NT2/D1 (cell line): Measurements from ENCODE around the gene ENOX1.

Experiments used
- DNase-seq: peaks from one replicate; pipeline ENCODE4 v3.0.0-alpha.2; 2011; ENCODE audit warnings: low read depth, low spot score
- H3K27me3 ChIP-seq: 2 replicates; pipeline ENCODE4 v1.6.0; 2011; ENCODE audit warnings: mild to moderate bottlenecking; ENCODE audit not compliant: insufficient read length, insufficient read depth
- H3K36me3 ChIP-seq: 2 replicates; pipeline ENCODE4 v1.6.1; 2011; ENCODE audit warnings: mild to moderate bottlenecking, low read length, mixed read lengths; ENCODE audit not compliant: insufficient read depth, insufficient read length
- H3K4me1 ChIP-seq: 2 replicates; pipeline ENCODE4 v1.5.1; 2011; ENCODE audit not compliant: insufficient read depth, insufficient read length
- H3K4me3 ChIP-seq: 2 replicates; pipeline ENCODE4 v1.5.1; 2011; ENCODE audit warnings: low read depth; ENCODE audit not compliant: insufficient read length
- H3K9ac ChIP-seq: 2 replicates; pipeline ENCODE4 v1.6.0; 2011; ENCODE audit warnings: low read depth; ENCODE audit not compliant: insufficient read length
- H3K9me3 ChIP-seq: 2 replicates; pipeline ENCODE4 v1.5.1; 2011; ENCODE audit warnings: mild to moderate bottlenecking, low read length; ENCODE audit not compliant: insufficient read depth
- SUZ12 ChIP-seq: IDR thresholded peaks from 2 replicates; pipeline ENCODE4 v1.6.1; 2011; ENCODE audit not compliant: insufficient read length, insufficient read depth; ENCODE audit errors: extremely low read depth
- YY1 ChIP-seq: IDR thresholded peaks from 2 replicates; pipeline ENCODE4 v1.6.1; 2011; ENCODE audit not compliant: insufficient read length, insufficient read depth
- ZNF274 ChIP-seq: IDR thresholded peaks from 2 replicates; pipeline ENCODE4 v1.6.1; 2011; ENCODE audit warnings: mild to moderate bottlenecking, low read depth, low read length

ENOX1 gene

GRCh38 chr13:43544631-43545030, 242.1 kb downstream of the ENOX1 start:
- Histone ChIP-seq H3K4me3 (no peak overlapping the region), H3K36me3 (no peaks in the 10 kb centered on the region), H3K9me3 (no peaks in the 10 kb centered on the region), H3K9ac (no peak overlapping the region), H3K4me1 (no peaks in the 10 kb centered on the region), H3K27me3 (no peaks in the 10 kb centered on the region)
- TF ChIP-seq SUZ12 = no peak
- no peak for TF ChIP-seq YY1
- no peak for DNase-seq

- no peak for DNase-seq
- Histone ChIP-seq H3K9ac (no peak overlapping the region), H3K9me3 (no peaks in the 10 kb centered on the region), H3K4me1 (no peaks in the 10 kb centered on the region), H3K36me3 (no peaks in the 10 kb centered on the region), H3K4me3 (no peak overlapping the region), H3K27me3 (no peaks in the 10 kb centered on the region)
- no peak for TF ChIP-seq ZNF274
- TF ChIP-seq SUZ12 = no peak
- TF ChIP-seq YY1 = no peak
Measured at GRCh38 chr13:43544011-43544410, 242.8 kb downstream of the ENOX1 start.

GRCh38 chr13:43543331-43543730, 243.4 kb downstream of the ENOX1 start:
- H3K9ac ChIP-seq = no peak overlapping the region
- H3K36me3 ChIP-seq = no peaks in the 10 kb centered on the region
- no peak overlapping the region for H3K4me3 ChIP-seq
- DNase-seq = no peak
- TF ChIP-seq ZNF274 (no peak), YY1 (no peak), SUZ12 (no peak)
- H3K9me3 ChIP-seq = no peaks in the 10 kb centered on the region
- no peaks in the 10 kb centered on the region for H3K27me3 ChIP-seq
- H3K4me1 ChIP-seq = no peaks in the 10 kb centered on the region

- no peak for DNase-seq
- H3K9me3 ChIP-seq = no peaks in the 10 kb centered on the region
Measured at GRCh38 chr13:43537124-43537523, 249.6 kb downstream of the ENOX1 start.

GRCh38 chr13:43529796-43530195, 257.0 kb downstream of the ENOX1 start:
- Histone ChIP-seq H3K9me3 (no peaks in the 10 kb centered on the region), H3K4me1 (no peaks in the 10 kb centered on the region), H3K36me3 (no peaks in the 10 kb centered on the region), H3K9ac (no peak overlapping the region), H3K27me3 (no peaks in the 10 kb centered on the region), H3K4me3 (no peak overlapping the region)
- DNase-seq = no peak
- TF ChIP-seq SUZ12 (no peak), ZNF274 (no peak), YY1 (no peak)

More at GRCh38 chr13:43537124-43537523, 249.6 kb downstream of the ENOX1 start:
- no peak overlapping the region for H3K9ac ChIP-seq
- no peaks in the 10 kb centered on the region for H3K27me3 ChIP-seq
- TF ChIP-seq ZNF274 = no peak
- TF ChIP-seq YY1 = no peak
- TF ChIP-seq SUZ12 = no peak
- no peaks in the 10 kb centered on the region for H3K36me3 ChIP-seq
- no peaks in the 10 kb centered on the region for H3K4me1 ChIP-seq
- H3K4me3 ChIP-seq = no peak overlapping the region

GRCh38 chr13:43528992-43529391, 257.8 kb downstream of the ENOX1 start:
- DNase-seq = no peak
- Histone ChIP-seq H3K36me3 (no peaks in the 10 kb centered on the region), H3K4me1 (no peaks in the 10 kb centered on the region), H3K27me3 (no peaks in the 10 kb centered on the region), H3K4me3 (no peak overlapping the region), H3K9ac (no peak overlapping the region), H3K9me3 (no peaks in the 10 kb centered on the region)
- TF ChIP-seq YY1 (no peak), SUZ12 (no peak), ZNF274 (no peak)

- TF ChIP-seq ZNF274 (no peak), YY1 (no peak), SUZ12 (no peak)
- Histone ChIP-seq H3K4me3 (no peak overlapping the region), H3K9ac (no peak overlapping the region), H3K36me3 (no peaks in the 10 kb centered on the region), H3K9me3 (no peaks in the 10 kb centered on the region), H3K4me1 (no peaks in the 10 kb centered on the region), H3K27me3 (no peaks in the 10 kb centered on the region)
- no peak for DNase-seq
Measured at GRCh38 chr13:43522788-43523187, 264.0 kb downstream of the ENOX1 start.

- no peaks in the 10 kb centered on the region for H3K27me3 ChIP-seq
- H3K4me1 ChIP-seq = no peaks in the 10 kb centered on the region
- H3K4me3 ChIP-seq = no peak overlapping the region
- TF ChIP-seq YY1 = no peak
- no peak for TF ChIP-seq ZNF274
- no peak for TF ChIP-seq SUZ12
- no peak overlapping the region for H3K9ac ChIP-seq
- H3K36me3 ChIP-seq = no peaks in the 10 kb centered on the region
- no peak for DNase-seq
- H3K9me3 ChIP-seq = no peaks in the 10 kb centered on the region
Measured at GRCh38 chr13:43520351-43520750, 266.4 kb downstream of the ENOX1 start.
